PFSK-1 (cell line): ENCODE measurements around the gene CTAGE9.

ENCODE experiments used
- FOXP2 ChIP-seq: optimal IDR thresholded peaks from 2 replicates; pipeline ENCODE3; 2011; ENCODE audit warnings: borderline replicate concordance, control low read depth, inconsistent platforms; ENCODE audit not compliant: insufficient read depth; ENCODE audit errors: extremely low read length, extremely low read depth
- POLR2AphosphoS5 ChIP-seq: IDR thresholded peaks from 2 replicates; pipeline ENCODE4 v1.6.1; 2012; ENCODE audit warnings: low read depth, mild to moderate bottlenecking, control low read depth, low read length, moderate library complexity
- SIN3A ChIP-seq: IDR thresholded peaks from 2 replicates; pipeline ENCODE4 v1.6.1; 2012; ENCODE audit warnings: mild to moderate bottlenecking, low read length, moderate library complexity, borderline replicate concordance; ENCODE audit not compliant: insufficient read depth
- TAF1 ChIP-seq: IDR thresholded peaks from 2 replicates; pipeline ENCODE4 v1.6.1; 2012; ENCODE audit warnings: low read length, control low read depth, borderline replicate concordance; ENCODE audit not compliant: insufficient read depth
- TF ChIP-seq, protein P1 (sequence below), 2 experiments: IDR thresholded peaks; 2 replicates each; pipeline versions ENCODE4 v1.6.1 to v1.8.0; 2011 to 2012; ENCODE audit warnings: low read depth in 2 of 2, low read length in 2 of 2, control low read depth in 1 of 2, inconsistent platforms in 1 of 2, mild to moderate bottlenecking in 1 of 2, moderate library complexity in 1 of 2; ENCODE audit not compliant: insufficient read depth in 1 of 2

DNA sequence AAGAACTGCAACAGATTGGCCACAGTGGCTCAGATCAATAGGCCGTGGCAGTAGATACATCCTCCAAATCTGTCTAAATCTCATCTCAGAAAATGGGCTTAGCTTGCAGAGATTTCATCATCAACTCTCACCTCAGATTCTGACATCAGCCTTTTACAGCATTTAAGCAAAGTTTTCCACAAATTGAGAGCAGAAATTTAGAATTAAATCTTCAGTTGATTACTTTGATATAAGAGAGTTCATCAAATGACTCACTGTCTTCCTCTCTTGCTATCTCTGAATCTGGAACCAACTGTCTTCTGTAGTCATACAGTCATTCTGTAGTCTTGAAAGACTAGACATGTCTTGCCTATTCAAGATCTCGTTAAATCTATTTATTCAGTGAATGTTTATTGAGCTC lies 45.2 kb upstream of the CTAGE9 start:
- TF ChIP-seq, protein P1, sequence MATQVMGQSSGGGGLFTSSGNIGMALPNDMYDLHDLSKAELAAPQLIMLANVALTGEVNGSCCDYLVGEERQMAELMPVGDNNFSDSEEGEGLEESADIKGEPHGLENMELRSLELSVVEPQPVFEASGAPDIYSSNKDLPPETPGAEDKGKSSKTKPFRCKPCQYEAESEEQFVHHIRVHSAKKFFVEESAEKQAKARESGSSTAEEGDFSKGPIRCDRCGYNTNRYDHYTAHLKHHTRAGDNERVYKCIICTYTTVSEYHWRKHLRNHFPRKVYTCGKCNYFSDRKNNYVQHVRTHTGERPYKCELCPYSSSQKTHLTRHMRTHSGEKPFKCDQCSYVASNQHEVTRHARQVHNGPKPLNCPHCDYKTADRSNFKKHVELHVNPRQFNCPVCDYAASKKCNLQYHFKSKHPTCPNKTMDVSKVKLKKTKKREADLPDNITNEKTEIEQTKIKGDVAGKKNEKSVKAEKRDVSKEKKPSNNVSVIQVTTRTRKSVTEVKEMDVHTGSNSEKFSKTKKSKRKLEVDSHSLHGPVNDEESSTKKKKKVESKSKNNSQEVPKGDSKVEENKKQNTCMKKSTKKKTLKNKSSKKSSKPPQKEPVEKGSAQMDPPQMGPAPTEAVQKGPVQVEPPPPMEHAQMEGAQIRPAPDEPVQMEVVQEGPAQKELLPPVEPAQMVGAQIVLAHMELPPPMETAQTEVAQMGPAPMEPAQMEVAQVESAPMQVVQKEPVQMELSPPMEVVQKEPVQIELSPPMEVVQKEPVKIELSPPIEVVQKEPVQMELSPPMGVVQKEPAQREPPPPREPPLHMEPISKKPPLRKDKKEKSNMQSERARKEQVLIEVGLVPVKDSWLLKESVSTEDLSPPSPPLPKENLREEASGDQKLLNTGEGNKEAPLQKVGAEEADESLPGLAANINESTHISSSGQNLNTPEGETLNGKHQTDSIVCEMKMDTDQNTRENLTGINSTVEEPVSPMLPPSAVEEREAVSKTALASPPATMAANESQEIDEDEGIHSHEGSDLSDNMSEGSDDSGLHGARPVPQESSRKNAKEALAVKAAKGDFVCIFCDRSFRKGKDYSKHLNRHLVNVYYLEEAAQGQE (IDR thresholded peaks at IDR 0.05; ENCODE audit: insufficient read depth in 1 of 2, low read depth in 2 of 2, low read length in 2 of 2): no peak
- TF ChIP-seq TAF1 (no peak), POLR2AphosphoS5 (no peak), SIN3A (no peak), FOXP2 (no peak)
